Natural killer cell (primary cell): ENCODE measurements around the gene SRPRB. TPM values are rescaled to one million over a fixed set of nuclear protein-coding genes. Genes with fewer than 3 reads are reported as not detected.

Experiments
- ATAC-seq, 3 donors: fragments of 150-1000 bp in 2 of 3; fragments of 200-7000 bp in 1 of 3; cut with Tn5 transposase; 1 replicate in 1 of 3; 2 replicates in 2 of 3; pipeline ENCODE4 v1.10.0; 2021; ENCODE audit warnings: mild to moderate bottlenecking in 2 of 3, moderate library complexity in 2 of 3
- DNase-seq, 2 donors: peaks; one replicate each; pipeline versions ENCODE4 v3.0.0 to v3.0.0-alpha.2; 2013 to 2021; ENCODE audit warnings: mixed read lengths in 1 of 2
- H3K27ac ChIP-seq: one replicate; pipeline ENCODE4 v1.5.1; 2013; ENCODE audit warnings: mild to moderate bottlenecking, low read length
- H3K27me3 ChIP-seq: one replicate; pipeline ENCODE4 v1.6.1; 2013; ENCODE audit warnings: low read length; ENCODE audit not compliant: control insufficient read depth, insufficient read depth
- H3K36me3 ChIP-seq: one replicate; pipeline ENCODE4 v1.6.1; 2013; ENCODE audit warnings: low read length; ENCODE audit not compliant: control insufficient read depth, insufficient read depth
- H3K4me1 ChIP-seq: one replicate; pipeline ENCODE4 v1.6.1; 2013; ENCODE audit warnings: low read length; ENCODE audit not compliant: control insufficient read depth, insufficient read depth
- H3K4me3 ChIP-seq: one replicate; pipeline ENCODE4 v1.5.1; 2013; ENCODE audit warnings: low read length
- H3K9me3 ChIP-seq: one replicate; pipeline ENCODE4 v1.6.1; 2013; ENCODE audit warnings: low read length; ENCODE audit not compliant: control insufficient read depth, insufficient read depth
- H3K27ac Mint-ChIP-seq, 2 donors: one replicate each; pipeline ENCODE4 v1.8.0; 2022; ENCODE audit warnings: mild to moderate bottlenecking in 2 of 2, mixed read lengths in 2 of 2, moderate library complexity in 1 of 2
- H3K27me3 Mint-ChIP-seq, 2 donors: one replicate each; pipeline ENCODE4 v1.8.0; 2022; ENCODE audit warnings: low read depth in 2 of 2, mixed read lengths in 2 of 2
- H3K36me3 Mint-ChIP-seq: one replicate; pipeline ENCODE4 v1.8.0; 2022; ENCODE audit warnings: mixed read lengths
- H3K4me1 Mint-ChIP-seq, 2 donors: one replicate each; pipeline ENCODE4 v1.8.0; 2022; ENCODE audit warnings: mixed read lengths in 2 of 2
- H3K4me3 Mint-ChIP-seq: one replicate; pipeline ENCODE4 v1.8.0; 2022; ENCODE audit warnings: mild to moderate bottlenecking, moderate library complexity, mixed read lengths
- H3K9me3 Mint-ChIP-seq, 2 donors: one replicate each; pipeline ENCODE4 v1.8.0; 2022; ENCODE audit warnings: mixed read lengths in 2 of 2
- CTCF ChIP-seq: fragments of 200-600 bp; IDR thresholded peaks from one replicate; pipeline ENCODE4 v1.8.0; 2022; ENCODE audit warnings: antibody characterized with exemption
- WGBS: methylation state at CpG from one replicate; pipeline ENCODE4 v1.1.7; 2013; ENCODE audit warnings: missing lambda C conversion rate; ENCODE audit not compliant: insufficient coverage; 5-methylcytosine and 5-hydroxymethylcytosine counted together
- intact Hi-C: fragments of 100-400 bp; cut with micrococcal nuclease; formaldehyde crosslinking; loops from one replicate; pipeline ENCODE4 v1.14.2; 2022
- total RNA-seq, 4 donors: library from RNA; stranded (reverse); fragments of 120-200 nt in 1 of 4; gene quantifications; one replicate each; pipeline versions ENCODE4 v1.2.3 to v1.2.4, GENCODE V29; 2013 to 2022

Gene SRPRB
- total RNA-seq, 3 donors from 2014 or later (not counting 1 experiment from before 2014, with no cell fraction given) = 19.8 to 26.4 (median 22.4) TPM

GRCh38 chr3:133840767-133841166, 35.2 kb downstream of the SRPRB start:
- H3K27ac ChIP-seq = no peak overlapping the region
- no peaks in the 10 kb centered on the region for H3K4me1 ChIP-seq
- no peak overlapping the region for H3K4me3 Mint-ChIP-seq
- no peaks in the 10 kb centered on the region for H3K4me1 Mint-ChIP-seq
- no peaks in the 10 kb centered on the region for H3K36me3 Mint-ChIP-seq
- no peak for ATAC-seq
- no peaks in the 10 kb centered on the region for H3K27me3 ChIP-seq
- peaks cover 3 to 7% of the 10 kb centered on the region in 2 donors for H3K27me3 Mint-ChIP-seq
- intact Hi-C loops = no loop called here
- H3K4me3 ChIP-seq = no peak overlapping the region
- H3K9me3 Mint-ChIP-seq = no peaks in the 10 kb centered on the region
- H3K36me3 ChIP-seq = no peaks in the 10 kb centered on the region
- no peak for TF ChIP-seq CTCF
- no peak overlapping the region for H3K27ac Mint-ChIP-seq
- 87% methylated on average over 6 of the region's 6 CpGs for WGBS
- H3K9me3 ChIP-seq = no peaks in the 10 kb centered on the region
- no peak for DNase-seq

- no peak for TF ChIP-seq CTCF
- WGBS = 94% methylated on average over 8 of the region's 8 CpGs
- H3K4me1 ChIP-seq = no peaks in the 10 kb centered on the region
- H3K4me3 ChIP-seq = no peak overlapping the region
- ATAC-seq (no peak), DNase-seq (no peak)
- H3K9me3 Mint-ChIP-seq = no peaks in the 10 kb centered on the region
- no peak overlapping the region for H3K27ac Mint-ChIP-seq
- intact Hi-C loops = no loop called here
- no peaks in the 10 kb centered on the region for H3K9me3 ChIP-seq
- no peaks in the 10 kb centered on the region for H3K36me3 Mint-ChIP-seq
- H3K27ac ChIP-seq = no peak overlapping the region
- H3K4me3 Mint-ChIP-seq = no peak overlapping the region
- H3K27me3 ChIP-seq = no peaks in the 10 kb centered on the region
- H3K4me1 Mint-ChIP-seq = no peaks in the 10 kb centered on the region
- no peaks in the 10 kb centered on the region for H3K36me3 ChIP-seq
- H3K27me3 Mint-ChIP-seq = peaks cover 3 to 7% of the 10 kb centered on the region in 2 donors
These were observed 35.6 kb downstream of the SRPRB start for GRCh38 chr3:133841196-133841595.

GRCh38 chr3:133842158-133842557, 36.5 kb downstream of the SRPRB start:
- Histone ChIP-seq H3K36me3 (no peaks in the 10 kb centered on the region), H3K27me3 (no peaks in the 10 kb centered on the region), H3K9me3 (no peaks in the 10 kb centered on the region), H3K27ac (no peak overlapping the region), H3K4me3 (no peak overlapping the region), H3K4me1 (no peaks in the 10 kb centered on the region)
- WGBS = 85% methylated on average over 3 of the region's 4 CpGs
- Mint-ChIP-seq H3K27me3 (peaks cover 6 to 7% of the 10 kb centered on the region in 2 donors), H3K36me3 (no peaks in the 10 kb centered on the region), H3K27ac (no peak overlapping the region), H3K4me3 (no peak overlapping the region), H3K9me3 (no peaks in the 10 kb centered on the region), H3K4me1 (no peaks in the 10 kb centered on the region)
- ATAC-seq = no peak
- intact Hi-C loops = no loop called here
- DNase-seq = no peak
- no peak for TF ChIP-seq CTCF

- no peak overlapping the region for H3K4me3 ChIP-seq
- no peaks in the 10 kb centered on the region for H3K9me3 ChIP-seq
- H3K4me1 ChIP-seq = no peaks in the 10 kb centered on the region
- no peaks in the 10 kb centered on the region for H3K36me3 ChIP-seq
- H3K4me1 Mint-ChIP-seq = no peaks in the 10 kb centered on the region
- ATAC-seq = no peak
- H3K4me3 Mint-ChIP-seq = no peak overlapping the region
- no peaks in the 10 kb centered on the region for H3K36me3 Mint-ChIP-seq
- DNase-seq = no peak
- intact Hi-C loops = no loop called here
- TF ChIP-seq CTCF = no peak
- H3K27me3 Mint-ChIP-seq = peaks cover 8 to 14% of the 10 kb centered on the region in 2 donors
- H3K27me3 ChIP-seq = no peaks in the 10 kb centered on the region
- no peak overlapping the region for H3K27ac ChIP-seq
- H3K9me3 Mint-ChIP-seq = no peaks in the 10 kb centered on the region
- WGBS = 94% methylated on average over 6 of the region's 7 CpGs
- H3K27ac Mint-ChIP-seq = no peak overlapping the region
These were observed 38.0 kb downstream of the SRPRB start for GRCh38 chr3:133843634-133844033.
